Measurements from ENCODE around the gene TECR. TPM values are rescaled to one million over a fixed set of nuclear protein-coding genes. Genes with fewer than 3 reads are reported as not detected.

TECR gene
- total and polyA plus RNA-seq, 9 of the 15 experiments (the other 6 are each of a cell fraction or from before 2014, with no cell fraction given) = 29.3 to 211 (median 81.4) TPM

DNA sequence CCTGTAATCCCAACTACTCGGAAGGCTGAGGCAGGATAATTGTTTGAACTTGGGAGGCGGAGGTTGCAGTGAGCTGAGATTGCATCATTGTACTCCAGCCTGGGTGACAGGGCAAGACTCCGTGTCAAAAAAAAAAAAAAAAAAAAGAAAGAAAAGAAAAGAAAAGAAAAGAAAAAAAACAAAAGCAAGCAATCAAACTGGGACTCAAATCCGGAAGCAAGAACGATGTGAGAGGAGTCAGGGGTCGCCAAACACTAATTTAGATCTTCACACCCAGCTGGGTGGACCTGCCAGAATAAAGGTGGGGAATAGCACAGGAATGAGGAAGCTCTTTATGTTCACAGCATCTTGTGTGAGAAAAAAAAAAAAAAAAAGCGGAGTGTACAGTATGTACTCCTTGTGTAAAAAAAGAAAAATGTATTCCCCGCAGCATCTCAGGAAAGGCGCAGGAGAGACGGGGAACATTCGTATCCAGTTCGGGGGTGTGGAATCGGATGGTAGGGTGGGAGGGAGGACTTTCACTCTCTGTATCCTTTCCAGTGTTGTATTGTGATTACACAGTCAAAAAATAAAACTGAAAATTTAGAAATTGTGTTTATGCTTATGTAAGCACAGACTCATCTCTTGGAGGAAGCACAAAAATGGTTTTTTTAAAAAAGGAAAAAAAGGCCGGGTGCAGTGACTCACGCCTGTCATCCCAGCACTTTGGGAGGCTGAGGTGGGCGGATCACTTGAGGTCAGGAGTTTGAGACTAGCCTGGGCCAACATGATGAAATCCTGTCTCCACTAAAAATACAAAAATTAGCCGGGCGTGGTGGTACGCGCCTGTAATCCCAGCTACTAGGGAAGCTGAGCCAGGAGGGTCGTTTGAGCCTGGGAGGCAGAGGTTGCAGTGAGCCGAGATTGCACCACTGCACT is 18.8 kb upstream of the TECR start (continued):
- TF ChIP-seq, protein P1, sequence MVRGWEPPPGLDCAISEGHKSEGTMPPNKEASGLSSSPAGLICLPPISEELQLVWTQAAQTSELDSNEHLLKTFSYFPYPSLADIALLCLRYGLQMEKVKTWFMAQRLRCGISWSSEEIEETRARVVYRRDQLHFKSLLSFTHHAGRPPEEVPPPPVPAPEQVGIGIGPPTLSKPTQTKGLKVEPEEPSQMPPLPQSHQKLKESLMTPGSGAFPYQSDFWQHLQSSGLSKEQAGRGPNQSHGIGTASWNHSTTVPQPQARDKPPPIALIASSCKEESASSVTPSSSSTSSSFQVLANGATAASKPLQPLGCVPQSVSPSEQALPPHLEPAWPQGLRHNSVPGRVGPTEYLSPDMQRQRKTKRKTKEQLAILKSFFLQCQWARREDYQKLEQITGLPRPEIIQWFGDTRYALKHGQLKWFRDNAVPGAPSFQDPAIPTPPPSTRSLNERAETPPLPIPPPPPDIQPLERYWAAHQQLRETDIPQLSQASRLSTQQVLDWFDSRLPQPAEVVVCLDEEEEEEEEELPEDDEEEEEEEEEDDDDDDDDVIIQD (CRISPR knock-in tag; IDR thresholded peaks at IDR 0.05) = no peak
- TF ChIP-seq MTF1 (CRISPR knock-in tag; IDR thresholded peaks at IDR 0.05; ENCODE audit: borderline replicate concordance) = no peak
- no peak for TF ChIP-seq ZNF444 (CRISPR knock-in tag; IDR thresholded peaks at IDR 0.05)
- TF ChIP-seq ZNF586 (CRISPR knock-in tag; conservative IDR thresholded peaks at IDR 0.05) = no peak
- TF ChIP-seq RBFOX2 (IDR thresholded peaks at IDR 0.05; ENCODE audit: low read depth, low read length) = peak; percentile 24; the same call in 1 of the 2 replicates
- TF ChIP-seq ZNF639 (CRISPR knock-in tag; conservative IDR thresholded peaks at IDR 0.05 in 1 of 2, IDR thresholded peaks at IDR 0.05 in 1 of 2) = no peak
- no peak for TF ChIP-seq SIX5 (IDR thresholded peaks at IDR 0.05; ENCODE audit: borderline replicate concordance in 1 of 2, insufficient read depth in 1 of 2, low read depth in 1 of 2, low read length in 2 of 2)
- TF ChIP-seq MEIS2 (IDR thresholded peaks at IDR 0.05; ENCODE audit: partially characterized antibody) = peak; percentile 43
- TF ChIP-seq ZNF175 (CRISPR knock-in tag; IDR thresholded peaks at IDR 0.05; ENCODE audit: low read depth) = peak; percentile 55
- TF ChIP-seq ARHGAP35 (IDR thresholded peaks at IDR 0.05; ENCODE audit: partially characterized antibody) = no peak
- no peak for TF ChIP-seq LEF1 (IDR thresholded peaks at IDR 0.05)
- no peak for TF ChIP-seq POLR2A (conservative IDR thresholded peaks at IDR 0.05)
- no peak for TF ChIP-seq SMARCC2 (IDR thresholded peaks at IDR 0.05; ENCODE audit: low read depth)
- TF ChIP-seq ZNF384 (IDR thresholded peaks at IDR 0.05; ENCODE audit: low read depth, low read length) = peak; percentile 76
- TF ChIP-seq, protein P2, sequence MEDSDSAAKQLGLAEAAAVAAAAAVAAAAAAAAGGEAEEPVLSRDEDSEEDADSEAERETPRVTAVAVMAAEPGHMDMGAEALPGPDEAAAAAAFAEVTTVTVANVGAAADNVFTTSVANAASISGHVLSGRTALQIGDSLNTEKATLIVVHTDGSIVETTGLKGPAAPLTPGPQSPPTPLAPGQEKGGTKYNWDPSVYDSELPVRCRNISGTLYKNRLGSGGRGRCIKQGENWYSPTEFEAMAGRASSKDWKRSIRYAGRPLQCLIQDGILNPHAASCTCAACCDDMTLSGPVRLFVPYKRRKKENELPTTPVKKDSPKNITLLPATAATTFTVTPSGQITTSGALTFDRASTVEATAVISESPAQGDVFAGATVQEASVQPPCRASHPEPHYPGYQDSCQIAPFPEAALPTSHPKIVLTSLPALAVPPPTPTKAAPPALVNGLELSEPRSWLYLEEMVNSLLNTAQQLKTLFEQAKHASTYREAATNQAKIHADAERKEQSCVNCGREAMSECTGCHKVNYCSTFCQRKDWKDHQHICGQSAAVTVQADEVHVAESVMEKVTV (CRISPR knock-in tag; IDR thresholded peaks at IDR 0.05) = no peak
- peak; percentile 55 for TF ChIP-seq BRD9 (IDR thresholded peaks at IDR 0.05; ENCODE audit: low read depth, partially characterized antibody)
- TF ChIP-seq KDM1A (IDR thresholded peaks at IDR 0.05) = no peak
- TF ChIP-seq THRB (CRISPR knock-in tag; conservative IDR thresholded peaks at IDR 0.05) = no peak
- no peak for TF ChIP-seq USF2 (CRISPR knock-in tag; IDR thresholded peaks at IDR 0.05)
